Renal pelvis (tissue), 4 donors: ENCODE measurements around the gene ZNF805. TPM values are rescaled to one million over a fixed set of nuclear protein-coding genes. Genes with fewer than 3 reads are reported as not detected.
"Not testable (repeated sequence)": the region's sequence is repeated elsewhere in the genome, so short reads cannot be mapped to it uniquely, and the experiment has no call there.

Source experiments
- DNase-seq: peaks from one replicate; pipeline ENCODE4 v3.0.0-alpha.2; 2013
- polyA plus RNA-seq, 3 donors: library from polyadenylated mRNA; unstranded; fragments of 120-200 nt; gene quantifications; one replicate each; pipeline ENCODE4 v1.2.1, GENCODE V29; 2013; ENCODE audit not compliant: insufficient read length in 3 of 3

ZNF805 gene
- polyA plus RNA-seq, 3 donors: 4.9 to 9.3 (median 6.7) TPM

DNA sequence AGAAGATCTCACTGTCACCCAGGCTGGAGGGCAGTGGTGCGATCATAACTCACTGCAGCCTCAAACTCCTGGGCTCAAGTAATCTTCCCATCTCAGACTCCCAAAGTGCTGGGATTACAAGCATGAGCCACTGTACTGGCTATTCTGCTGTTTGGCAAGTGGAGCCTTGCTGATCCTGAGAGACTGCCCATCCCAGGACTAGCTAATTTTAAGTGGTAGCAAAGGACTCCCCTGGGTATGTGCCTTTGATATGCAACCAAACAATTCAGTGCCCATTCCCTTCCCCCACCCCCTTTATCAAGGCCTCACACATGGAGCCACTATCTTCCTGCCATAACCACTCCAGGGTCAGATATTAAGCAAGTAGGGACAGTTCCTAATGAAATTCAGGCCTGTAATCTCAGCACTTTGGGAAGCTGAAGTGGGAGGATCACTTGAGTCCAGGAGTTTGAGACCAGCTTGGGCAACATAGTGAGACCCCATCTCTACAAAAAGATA lies 22.9 kb downstream of the ZNF805 start:
- no peak for DNase-seq

DNA sequence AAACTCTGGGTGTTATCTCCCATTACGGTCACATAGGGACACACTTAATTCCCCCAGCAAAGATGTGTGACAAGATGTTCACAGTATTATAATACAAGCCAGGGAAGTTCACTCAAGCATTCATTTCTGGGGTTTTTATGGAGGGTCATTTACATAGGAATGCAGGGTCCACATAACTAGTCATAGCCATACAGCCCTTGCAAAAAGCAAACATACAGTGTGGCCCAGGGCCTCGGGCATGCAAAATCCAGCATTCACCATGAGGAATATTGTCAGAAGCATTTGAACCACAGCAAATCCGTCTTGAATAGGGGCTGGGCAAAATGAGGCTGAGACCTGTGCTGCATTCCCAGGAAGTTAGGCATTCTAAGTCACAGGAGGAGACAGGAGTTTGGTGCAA lies 26.9 kb downstream of the ZNF805 start:
- peak; percentile 24 for DNase-seq

DNA sequence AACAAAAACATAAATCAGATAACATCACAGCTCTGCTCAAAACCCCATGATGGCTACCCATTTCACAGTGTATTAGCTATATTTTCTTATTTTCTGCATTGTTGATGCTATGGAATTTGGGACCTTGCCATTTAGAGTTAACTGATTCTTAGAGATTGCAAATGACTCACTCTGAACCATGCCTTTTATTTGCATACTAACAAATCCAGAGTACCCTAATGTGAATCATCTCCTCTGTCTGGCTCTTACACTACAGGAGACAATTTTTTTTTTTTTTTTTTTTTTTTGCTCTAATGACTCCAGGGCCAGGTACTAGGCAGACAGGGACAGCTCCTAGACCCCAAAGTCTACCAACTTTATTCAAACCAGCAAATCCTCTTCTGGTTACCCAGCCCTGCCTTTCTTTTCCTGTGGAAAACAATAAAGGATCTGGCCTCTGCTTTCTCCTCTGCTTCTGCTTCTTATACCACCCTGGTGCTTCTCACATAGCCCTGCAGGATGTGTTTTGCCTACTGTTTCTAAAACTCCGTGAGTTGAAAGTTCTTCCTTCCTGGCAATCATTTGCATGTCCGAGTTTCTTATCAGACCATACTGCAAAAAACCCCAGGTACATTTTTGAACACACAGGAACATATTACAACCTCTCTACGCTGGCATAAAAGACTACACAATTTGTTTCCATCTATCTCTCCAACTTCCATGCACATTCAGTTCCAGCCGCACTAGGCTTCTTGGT lies 29.3 kb downstream of the ZNF805 start:
- no peak for DNase-seq

DNA sequence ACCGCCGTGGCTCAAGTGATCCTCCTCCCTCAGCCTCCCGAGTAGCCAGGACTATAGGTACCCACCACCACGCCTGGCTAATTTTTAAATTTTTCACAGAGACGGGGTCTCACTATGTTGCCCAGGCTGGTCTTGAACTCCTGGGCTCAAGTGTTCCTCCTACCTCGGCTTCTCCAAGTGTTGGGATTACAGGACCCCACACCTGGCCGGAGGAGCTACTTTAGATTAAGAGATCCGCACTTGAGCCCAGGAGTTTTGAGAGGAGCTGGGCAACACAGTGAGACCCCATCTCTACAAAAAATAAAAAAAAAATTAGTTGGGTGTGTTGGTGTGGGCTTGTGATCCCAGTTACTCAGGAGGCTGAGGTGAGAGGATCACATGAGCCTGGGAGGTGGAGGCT lies 30.8 kb downstream of the ZNF805 start:
- DNase-seq: no peak

DNA sequence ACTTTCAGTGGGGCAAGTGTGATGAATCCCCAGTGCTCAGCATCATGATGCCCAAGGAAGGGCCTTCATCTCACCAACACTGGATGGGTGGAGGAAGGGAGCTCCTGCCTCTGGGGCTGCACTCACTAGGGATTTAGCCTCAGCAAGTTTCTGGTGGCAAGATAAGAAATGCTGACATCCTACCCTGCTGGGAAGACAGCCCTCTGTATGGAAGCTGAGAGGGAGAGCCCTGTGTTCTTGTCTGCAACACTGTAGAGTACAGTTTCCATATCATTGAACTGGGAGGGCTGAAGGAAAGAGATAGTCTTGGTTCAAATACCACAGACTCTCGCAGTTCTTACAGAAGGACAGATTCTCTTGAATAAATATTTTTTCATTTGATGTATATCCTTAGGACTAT lies 32.6 kb downstream of the ZNF805 start:
- DNase-seq: no peak

DNA sequence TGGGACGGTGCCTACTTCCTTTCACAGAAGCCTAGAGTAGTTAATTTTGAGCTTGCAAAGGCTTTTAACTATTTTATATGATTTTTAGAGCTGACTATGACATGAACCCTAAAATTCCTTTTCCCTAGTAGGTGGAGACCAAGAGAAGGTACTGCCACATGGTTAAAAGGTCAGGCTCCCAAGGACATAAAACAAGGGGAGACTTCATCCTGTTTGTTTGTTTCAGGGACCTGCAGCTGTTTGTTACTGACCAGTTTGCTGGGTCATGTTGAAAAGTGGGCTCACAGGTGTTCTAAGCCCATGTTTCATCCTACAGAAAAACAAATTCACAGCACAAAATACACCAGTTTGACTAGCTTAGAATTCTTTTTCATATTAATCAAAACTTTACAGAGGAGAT lies 36.0 kb downstream of the ZNF805 start:
- DNase-seq: no peak

DNA sequence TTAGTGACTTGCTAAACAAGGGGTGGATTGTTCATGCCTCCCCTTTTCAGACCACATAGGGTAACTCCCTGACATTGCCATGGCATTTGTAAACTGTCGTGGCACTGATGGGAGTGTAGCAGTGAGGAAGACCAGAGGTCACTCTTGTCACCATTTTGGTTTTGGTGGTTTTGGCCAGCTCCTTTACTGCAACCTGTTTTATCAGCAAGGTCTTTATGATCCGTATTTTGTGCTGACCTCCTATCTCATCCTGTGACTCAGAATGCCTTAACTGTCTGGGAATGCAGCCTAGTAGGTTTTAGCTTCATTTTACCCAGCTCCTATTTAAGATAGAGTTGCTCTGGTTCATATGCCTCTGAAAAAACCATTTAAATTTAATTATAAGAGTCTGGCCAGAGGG lies 38.0 kb downstream of the ZNF805 start:
- DNase-seq: not testable (repeated sequence)

DNA sequence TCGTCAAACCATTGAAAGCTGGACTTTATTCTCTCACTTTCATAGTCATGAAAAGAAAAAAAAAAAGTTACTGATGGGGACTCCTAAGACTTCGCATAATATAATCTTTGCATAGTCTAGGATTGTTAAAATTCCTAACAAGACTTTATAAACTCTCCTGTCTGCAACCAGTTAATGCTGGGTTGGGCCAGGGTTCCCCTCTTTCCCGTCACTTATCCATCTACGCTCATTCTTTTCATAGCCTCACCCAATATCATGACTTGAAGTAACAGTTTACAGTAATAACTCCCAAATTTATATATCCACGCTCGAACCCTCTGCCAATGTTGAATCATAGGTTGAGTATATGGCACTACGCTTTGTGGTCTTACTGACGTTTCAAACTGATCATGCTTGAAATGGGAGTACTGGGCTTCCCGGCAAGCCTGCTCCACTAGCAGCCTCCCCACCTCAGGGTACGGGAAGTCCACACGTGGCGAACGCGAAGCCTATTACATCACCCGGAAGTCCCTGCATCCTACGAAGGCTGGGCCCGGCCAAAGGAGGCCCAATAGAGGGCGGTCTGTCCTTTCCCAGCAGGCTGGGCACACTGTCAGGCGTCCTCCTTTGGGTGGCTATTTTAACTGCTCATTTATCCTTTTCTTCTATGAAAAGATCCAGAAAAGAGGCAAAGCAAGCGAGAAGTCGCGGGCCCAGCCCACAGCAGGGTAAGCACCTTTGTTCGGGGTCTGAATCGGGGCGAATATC lies 39.2 kb downstream of the ZNF805 start:
- peak; percentile 97 for DNase-seq

DNA sequence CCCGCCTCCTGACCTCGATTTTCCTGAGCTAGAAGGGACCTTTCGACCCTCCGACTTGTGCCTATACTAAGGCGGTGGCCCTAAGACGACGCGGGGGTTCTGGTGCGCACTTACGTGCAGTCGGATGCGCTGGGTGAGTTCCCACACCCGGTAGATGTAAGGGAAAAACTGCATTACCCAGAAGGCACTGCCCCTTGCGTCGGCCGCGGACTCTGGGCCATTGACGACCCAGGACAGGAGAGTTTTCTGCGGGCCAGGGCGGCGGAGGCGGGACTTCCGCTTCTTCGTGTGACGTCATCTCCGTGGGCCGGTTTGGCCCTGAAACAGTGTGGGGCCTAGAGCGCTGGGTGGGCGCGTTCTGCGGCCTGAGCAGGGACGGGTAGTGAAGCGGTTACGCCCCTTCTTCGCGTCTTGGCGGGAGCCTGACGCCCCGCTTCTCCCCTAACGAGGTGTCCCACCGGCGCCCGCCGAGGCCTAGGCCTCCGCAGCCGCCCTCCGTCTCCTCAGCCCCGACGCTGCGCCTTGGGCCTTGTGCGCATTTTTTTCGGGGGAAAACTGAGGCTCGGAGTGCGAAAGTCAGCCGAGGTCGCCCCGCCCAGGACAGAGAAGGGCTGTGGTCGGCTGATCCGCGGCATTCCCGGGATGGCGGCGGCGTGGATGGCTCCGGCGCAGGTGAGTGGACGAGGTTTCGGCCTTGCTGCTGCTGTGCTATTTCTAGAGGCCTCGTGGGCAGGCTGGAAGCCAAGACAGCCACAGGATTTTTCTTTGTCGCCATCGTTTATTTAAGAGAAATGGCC lies 39.9 kb downstream of the ZNF805 start, which contains the start of gene ZNF460:
Gene ZNF460 (plus strand): TSS at position 321 of the 797 bp plus-strand sequence. CDS start 322 bp downstream, at position 643.
- DNase-seq: peak; percentile 98

DNA sequence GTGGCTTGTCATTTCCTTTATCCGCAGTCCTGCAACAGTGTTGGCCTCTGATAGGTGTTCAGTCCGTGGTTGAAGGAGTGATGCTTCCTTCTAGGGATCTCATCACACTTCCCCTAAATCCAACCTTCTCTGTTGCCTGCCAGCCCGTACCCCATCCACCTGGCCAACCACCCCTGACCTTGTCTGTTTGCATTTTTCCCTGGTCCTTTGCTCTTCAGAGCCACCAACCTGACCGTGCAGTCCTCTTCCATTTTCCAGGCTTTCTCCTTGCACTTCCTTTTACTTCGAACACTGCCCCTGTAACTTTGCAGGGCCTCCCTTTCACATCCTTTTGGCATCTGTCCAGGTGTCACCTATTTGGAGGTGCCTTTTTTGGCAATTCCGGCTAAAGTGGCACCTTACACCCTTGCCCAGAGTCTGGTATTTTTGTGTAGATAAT lies 40.5 kb downstream of the ZNF805 start:
- DNase-seq: peak; percentile 10

DNA sequence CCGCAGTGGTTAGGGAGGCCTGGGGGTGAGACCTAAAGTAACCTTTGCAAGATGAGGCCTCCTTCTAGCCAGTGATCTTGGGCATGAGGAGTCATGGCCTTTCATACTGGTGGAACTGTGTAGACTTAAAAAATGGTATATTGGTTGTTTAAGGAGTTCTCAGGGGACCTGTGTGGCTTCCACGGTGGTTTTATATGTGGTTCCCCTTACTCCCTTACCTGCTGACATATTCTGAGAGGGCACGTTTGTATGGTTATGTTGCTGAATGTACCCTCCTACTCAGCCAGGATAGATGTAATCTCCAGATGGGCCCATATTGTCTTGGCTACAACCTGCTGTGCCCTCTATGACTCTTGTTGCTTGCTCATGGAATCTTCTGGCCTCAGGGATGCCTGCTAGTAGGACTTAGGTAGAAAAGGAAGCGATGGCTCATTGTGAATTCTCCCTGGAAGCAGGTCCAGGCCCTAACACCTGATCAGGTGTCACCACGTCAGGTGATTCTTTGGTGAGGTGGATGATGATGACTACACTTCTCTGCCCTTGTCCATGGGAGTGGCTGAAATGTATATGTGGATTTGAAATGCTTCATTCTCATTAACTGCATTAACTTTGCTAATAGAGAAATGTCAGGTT lies 41.7 kb downstream of the ZNF805 start:
- DNase-seq: no peak

DNA sequence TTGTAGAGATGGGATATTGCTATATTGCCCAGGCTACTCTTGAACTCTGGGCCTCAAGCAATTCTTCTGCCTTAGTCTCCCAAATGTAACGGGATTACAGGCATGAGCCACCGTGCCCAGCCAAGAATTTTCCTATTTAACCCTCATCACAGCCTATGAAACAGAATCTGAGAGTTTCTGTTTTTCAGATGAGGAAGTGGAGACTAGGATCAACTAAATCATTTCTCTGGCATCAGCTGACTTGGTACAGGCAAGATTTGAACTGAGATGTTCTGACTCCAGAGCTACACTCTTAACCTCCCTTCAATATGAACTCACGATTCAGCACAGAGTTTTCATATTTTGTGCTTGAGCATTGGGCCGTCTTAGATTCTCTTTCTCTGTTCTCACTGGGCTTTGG lies 47.9 kb downstream of the ZNF805 start:
- no peak for DNase-seq

DNA sequence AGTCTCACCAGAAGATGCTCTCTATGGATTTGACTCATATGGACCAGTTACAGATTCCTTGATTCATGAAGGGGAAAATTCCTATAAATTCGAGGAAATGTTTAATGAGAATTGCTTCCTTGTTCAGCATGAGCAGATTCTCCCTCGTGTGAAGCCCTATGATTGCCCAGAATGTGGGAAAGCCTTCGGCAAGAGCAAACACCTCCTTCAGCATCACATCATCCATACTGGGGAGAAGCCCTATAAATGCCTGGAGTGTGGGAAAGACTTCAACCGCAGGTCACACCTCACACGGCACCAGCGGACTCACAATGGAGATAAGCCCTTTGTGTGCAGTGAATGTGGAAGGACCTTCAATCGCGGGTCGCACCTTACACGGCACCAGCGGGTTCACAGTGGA lies 50.5 kb downstream of the ZNF805 start:
- DNase-seq: no peak

DNA sequence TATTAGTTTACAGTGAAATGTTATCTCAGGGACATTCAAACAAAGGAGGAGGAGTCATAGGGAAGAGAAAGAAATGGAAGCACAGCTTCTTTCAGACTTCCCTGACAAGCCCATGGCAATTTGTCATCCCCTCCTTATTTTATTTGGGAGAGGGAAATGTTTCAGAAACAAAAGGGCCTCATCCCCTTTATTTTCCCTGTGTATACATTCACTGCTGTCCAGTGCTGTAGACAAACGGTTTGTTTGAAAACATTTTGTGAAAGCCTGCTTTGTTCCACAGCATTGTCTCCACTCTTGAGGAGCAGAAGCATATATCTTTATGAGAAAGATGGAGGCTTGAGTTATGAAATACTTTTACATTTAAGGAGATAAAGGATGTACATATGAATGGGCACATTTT lies 52.1 kb downstream of the ZNF805 start:
- no peak for DNase-seq

DNA sequence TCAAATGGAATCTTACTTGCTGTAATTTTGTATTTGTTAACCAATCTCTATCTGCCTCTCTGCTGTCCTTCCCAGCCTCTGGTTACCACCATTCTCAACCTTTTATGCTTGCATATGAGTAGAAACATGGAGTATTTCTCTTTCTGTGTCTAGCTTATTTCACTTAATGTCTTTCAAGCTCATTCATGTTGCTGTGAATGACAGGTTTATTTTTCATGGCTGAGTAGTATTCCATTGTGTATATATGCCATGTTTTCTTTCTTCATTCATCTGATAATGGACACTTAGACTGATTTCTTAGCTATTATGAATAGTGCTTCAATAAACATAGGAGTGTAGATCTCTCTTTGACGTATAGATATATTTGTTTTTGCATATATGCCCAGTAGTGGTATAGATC lies 53.3 kb downstream of the ZNF805 start:
- DNase-seq: no peak

DNA sequence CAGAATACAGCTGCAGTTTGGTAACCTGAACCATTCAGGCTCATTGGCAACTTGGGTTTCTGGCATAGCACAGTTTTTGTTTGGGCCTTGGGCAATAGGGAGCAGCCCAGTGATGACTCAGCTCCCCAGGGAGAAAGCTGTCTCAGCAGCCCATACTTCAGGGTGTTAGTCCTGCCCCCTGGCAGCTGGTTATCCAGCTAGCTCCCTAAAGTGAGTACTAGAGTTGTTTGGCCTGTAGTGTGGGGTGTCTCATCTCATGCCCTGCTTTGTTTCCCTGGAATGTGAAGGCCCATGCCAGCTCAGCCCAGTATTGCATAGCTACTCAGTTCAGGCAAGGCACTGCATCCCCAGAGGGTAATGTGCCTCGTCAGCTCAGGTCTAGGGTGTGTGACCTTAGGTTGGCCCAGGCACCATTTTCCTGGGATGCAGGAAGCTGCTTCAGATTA lies 61.6 kb downstream of the ZNF805 start:
- DNase-seq: no peak

DNA sequence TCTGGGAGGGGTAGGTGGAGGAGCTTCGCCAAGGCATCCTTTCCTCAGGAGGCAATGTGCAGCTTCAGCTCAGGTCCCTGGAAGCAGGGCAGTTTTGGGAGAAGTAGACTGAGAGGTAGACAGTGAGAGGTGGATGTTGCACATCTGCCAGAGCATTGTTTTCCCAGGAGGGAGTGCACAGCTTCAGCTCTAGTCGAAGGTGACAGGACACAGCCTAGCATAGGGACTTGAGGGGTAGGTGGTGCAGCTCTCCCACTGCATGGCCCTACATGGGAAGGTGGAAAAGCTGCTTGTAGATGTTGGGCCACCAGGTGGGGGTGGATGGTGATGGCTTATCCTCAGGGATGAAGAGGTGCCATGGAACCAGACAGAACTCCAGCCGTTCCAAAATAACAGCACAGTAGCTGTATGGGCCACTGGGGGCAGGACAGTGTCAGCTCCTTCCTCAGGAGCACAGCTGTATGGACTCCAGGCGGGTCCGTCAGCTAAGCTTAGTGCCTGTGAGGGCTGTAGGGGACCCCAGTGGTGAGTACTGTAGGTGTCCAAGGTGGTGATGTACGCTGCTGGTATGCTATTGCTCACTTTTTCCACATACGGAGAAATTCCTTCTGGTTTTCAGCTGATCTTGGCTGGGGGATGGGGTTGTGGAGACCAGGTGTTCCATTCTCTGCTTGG lies 62.4 kb downstream of the ZNF805 start:
- no peak for DNase-seq
